NCI-H2029 (cell line): ENCODE measurements around the gene HK2.

Experiments
- DNase-seq: peaks from one replicate; lab custom pipeline; 2025; lab: John Stamatoyannopoulos, UW

Gene HK2

DNA sequence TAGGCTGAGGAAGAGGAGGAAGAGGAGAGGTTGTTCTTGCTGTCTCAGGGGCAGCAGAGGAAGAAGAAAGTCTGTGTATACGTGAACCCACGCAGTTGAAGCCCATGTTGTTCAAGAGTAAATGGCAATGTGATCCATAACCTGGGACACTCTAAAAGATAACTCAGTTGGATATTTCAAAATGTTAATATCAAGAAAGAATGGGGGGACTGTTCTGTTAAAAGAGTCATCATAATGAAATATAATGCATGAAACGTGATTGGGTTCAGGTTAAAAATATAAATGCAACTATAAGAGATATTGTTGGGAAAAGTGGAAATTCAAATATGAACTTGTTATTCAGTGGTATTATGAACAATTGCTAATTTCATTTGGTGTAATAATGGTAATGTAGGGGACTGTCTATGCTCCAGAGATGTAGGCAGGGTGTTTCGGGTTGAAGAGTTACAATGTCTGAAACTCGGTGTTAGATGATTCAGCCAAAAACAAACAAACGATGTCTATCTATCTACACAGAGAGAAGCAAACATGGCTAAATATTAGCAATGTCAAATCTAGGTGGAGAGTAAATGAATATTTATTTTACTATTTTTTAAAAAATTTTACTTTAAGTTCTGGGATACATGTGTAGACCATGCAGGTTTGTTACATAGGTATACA is 103.4 kb downstream of the HK2 start:
- no peak for DNase-seq

DNA sequence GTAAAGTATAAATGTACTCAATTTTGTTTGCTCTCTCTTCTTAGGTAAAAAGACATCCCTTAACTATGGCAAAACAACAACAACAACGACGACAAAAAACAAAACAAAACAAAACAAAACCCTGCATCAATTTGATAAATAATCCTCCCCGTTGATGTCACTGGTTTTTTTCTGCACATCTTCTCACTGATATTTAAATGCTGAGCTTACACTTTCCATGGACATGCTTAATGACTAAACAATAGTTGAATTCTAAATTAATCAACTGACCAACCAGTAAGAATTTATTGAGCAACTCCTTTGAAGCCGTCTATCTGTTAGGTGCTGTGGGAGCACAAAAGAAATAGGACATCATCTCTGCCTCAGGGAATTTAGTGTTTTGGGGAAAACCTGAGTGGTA is 104.3 kb downstream of the HK2 start:
- no peak for DNase-seq

DNA sequence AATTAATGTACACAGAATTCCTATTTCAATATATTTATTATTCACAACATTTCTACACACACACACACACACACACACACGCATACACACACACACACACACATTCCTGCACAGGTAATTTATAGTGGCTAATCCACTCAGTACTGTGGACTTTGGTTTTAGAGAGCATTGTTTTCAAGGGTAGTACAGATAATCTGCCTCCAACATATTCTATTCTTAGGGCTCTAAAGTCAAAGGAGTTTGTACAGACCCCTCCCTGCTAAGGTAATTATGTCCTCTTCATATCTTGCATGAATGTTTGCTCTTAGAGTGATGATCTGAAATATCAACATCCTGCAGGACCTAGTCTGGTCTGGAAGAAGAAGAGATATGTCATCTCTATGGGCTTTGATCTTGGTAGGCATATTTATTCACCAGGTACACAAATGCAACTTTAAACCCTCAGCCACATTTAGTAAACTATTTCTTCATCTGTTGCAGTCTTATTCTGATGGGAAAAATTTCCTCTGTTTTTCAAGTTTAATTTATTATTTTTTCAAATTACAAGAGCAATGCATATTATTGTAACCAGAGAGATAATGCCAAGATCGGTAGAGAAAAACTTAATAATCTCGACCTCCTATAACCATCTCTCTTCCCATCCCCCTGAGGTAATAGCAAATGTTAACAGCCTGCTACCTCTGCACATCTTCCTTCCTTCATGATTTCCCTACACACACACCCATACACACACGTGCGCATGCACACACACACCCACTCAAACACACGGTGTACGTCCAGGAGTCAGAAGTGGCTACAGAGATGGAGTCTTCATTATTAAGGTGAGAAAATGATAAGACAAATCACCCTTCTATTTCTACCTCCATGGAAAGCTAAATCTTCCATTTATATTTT is 106.2 kb downstream of the HK2 start:
- DNase-seq: no peak

DNA sequence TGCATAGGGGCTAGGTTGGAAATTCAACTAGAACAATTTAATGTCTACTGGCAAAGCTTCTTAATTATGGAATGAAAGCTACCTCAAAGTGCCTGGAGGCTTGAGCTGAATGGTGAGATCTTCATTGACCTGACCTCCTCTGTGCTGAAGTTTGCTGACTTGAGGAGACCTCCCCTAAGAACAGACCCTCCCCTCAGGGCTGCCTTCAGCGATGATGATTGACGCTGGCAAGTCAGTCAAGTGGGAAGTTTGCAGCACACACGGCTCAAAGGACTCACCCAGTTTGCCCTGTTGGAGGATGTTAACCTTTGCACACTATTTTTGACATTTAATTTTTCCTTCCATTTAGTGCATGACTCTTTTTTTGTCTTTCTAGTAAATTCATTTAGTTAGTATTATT is 107.4 kb downstream of the HK2 start:
- DNase-seq: no peak

DNA sequence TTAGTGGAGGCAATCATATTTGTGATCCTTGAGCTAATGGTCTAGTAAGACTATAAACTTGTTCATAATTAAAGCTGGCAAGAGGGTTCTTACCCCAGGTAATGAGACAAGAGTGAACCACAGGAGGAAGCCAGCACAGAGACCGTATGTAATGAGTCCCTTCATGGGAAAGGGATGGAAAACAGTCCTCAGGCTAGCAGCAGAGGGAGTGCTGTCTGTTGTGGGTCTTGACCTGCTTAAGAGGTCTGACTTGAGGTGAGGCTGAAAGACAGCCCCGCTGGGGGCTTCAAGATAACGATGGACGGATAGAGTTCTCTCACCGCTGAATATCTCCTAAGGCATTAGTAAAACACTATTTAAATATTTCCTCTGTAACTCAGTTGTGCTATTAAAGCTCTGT is 108.3 kb downstream of the HK2 start:
- DNase-seq: no peak
